Fibroblast of pulmonary artery (primary cell): ENCODE data around the gene CTNNA3.

Experiments used
- DNase-seq: peaks from one replicate; pipeline ENCODE4 v3.0.0-alpha.2; 2010; ENCODE audit warnings: low read depth
- H3K4me3 ChIP-seq: replicated peaks from 2 replicates; pipeline ENCODE4 v1.5.1; 2011; ENCODE audit warnings: low read depth, mild to moderate bottlenecking, control low read depth, low read length, moderate library complexity
- TF ChIP-seq, protein P1 (sequence below): IDR thresholded peaks from 2 replicates; pipeline ENCODE4 v1.5.1; 2011; ENCODE audit warnings: mild to moderate bottlenecking, control low read depth, low read length, inconsistent platforms; ENCODE audit errors: missing control alignments

Gene CTNNA3

DNA sequence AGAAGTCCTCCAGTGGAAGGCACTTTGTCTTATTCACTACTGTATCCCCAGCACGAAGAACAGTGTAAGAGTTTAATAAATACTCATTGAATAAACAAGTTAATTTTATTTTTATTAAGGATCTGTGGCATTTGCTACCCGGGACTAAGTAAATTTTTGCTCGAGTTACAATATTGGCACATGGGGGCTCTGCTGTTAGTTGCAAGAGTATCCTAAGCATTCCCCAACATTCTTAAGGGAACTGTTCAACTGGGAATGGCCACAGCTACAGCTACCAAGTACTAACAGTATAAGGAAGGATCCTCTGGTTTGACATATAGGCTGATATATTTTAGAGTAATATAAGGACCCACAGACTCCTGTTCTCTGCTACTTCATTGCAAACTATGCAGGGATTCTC lies 778.9 kb downstream of the CTNNA3 start:
- no peak for DNase-seq
- TF ChIP-seq, protein P1, sequence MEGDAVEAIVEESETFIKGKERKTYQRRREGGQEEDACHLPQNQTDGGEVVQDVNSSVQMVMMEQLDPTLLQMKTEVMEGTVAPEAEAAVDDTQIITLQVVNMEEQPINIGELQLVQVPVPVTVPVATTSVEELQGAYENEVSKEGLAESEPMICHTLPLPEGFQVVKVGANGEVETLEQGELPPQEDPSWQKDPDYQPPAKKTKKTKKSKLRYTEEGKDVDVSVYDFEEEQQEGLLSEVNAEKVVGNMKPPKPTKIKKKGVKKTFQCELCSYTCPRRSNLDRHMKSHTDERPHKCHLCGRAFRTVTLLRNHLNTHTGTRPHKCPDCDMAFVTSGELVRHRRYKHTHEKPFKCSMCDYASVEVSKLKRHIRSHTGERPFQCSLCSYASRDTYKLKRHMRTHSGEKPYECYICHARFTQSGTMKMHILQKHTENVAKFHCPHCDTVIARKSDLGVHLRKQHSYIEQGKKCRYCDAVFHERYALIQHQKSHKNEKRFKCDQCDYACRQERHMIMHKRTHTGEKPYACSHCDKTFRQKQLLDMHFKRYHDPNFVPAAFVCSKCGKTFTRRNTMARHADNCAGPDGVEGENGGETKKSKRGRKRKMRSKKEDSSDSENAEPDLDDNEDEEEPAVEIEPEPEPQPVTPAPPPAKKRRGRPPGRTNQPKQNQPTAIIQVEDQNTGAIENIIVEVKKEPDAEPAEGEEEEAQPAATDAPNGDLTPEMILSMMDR = no peak
- no peak overlapping the region for H3K4me3 ChIP-seq

DNA sequence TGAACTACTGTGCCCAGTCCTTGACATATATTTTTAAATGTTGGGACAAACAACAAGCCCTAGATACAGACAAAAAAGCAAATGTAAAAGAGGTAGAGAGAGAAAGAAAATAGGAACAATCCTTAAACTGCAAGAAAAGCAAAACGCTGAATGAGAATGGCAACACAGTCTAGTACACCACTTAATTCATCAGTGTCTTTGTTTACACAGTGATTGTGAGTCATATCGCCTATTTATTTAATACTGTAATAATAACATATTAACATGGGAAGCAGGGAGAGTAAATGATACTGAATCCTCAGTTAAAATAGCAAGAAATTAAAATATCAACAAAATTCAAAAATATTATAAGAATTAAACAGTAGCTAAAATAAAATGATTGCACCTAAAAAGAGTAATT lies 780.0 kb downstream of the CTNNA3 start:
- no peak overlapping the region for H3K4me3 ChIP-seq
- TF ChIP-seq, protein P1 = no peak
- DNase-seq = no peak

DNA sequence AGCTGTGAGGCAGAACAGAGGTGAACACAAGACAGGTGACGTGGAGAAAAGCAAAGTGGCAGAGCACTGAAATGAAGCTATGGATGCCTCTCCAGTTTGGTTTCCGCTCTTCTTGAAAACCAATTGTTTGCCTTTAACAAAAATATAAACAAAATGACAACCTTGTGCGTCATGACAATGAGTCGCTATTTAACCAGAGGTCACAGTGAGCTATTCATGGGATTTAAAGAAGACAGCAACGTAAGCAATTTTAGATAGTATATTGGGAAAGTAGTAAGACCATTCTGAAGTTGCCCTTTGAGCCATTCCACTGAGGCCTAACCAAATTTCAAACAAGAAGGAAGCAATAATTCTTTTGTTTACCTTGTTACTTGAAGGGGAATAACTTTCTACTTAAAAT lies 785.3 kb downstream of the CTNNA3 start:
- TF ChIP-seq, protein P1 = no peak
- H3K4me3 ChIP-seq = no peak overlapping the region
- DNase-seq = no peak

DNA sequence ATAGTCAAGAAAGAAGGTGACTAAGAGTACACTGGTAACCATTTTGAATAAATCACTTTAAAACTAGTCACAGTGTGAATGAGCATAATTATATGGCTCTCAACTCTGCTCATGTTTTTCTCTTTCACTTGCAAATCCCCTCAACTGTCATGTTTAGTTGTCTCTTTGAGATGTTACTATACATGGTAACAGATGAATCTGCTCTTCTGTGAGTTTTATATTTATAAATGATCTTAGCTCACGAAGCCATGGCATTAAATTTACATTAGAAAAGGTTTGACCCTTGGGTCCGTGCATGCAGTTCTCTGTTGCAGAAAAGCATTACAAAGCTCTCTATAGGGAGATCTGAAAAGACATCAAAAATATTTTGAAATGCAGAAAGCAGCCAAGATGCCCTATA lies 803.1 kb downstream of the CTNNA3 start:
- DNase-seq = no peak
- no peak overlapping the region for H3K4me3 ChIP-seq
- TF ChIP-seq, protein P1 = no peak

DNA sequence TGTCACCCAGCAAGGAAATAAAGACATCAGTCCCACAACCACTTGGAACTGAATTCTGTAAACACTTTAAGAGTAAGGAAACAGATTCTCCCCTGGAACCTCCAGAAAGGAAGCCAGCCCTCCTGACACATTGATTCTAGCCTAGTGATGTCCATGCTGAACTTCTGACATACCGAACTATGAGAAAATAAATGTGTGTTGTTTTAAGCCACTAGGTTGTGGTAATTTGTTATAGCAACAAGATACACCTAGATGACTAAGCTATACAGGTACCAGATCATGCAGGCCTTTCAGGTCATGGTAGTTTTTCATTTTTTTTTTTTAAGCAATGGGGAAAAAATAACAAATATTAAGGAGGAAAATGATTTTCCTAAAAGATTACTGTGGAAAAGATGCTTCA lies 807.8 kb downstream of the CTNNA3 start:
- TF ChIP-seq, protein P1 = no peak
- H3K4me3 ChIP-seq = no peak overlapping the region
- DNase-seq = no peak

DNA sequence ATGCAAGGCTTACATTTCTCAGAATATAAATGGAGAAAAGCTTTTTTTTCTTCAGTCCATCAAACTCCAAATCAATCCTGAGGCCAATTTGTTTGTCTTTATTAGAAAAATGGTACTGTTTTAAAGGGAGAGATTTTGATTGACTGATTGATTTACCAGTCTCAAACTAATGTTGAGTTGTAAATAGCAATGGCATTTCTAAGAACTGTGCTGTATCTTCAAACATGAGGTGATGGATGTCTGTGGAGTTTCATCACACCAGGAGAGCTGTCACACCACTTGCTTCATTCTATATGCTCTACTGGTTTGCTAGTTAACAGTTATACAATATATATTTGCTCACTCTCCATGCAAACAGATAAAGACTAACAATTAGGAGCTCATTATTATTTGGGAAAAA lies 809.1 kb downstream of the CTNNA3 start:
- H3K4me3 ChIP-seq = no peak overlapping the region
- no peak for DNase-seq
- TF ChIP-seq, protein P1 = no peak

DNA sequence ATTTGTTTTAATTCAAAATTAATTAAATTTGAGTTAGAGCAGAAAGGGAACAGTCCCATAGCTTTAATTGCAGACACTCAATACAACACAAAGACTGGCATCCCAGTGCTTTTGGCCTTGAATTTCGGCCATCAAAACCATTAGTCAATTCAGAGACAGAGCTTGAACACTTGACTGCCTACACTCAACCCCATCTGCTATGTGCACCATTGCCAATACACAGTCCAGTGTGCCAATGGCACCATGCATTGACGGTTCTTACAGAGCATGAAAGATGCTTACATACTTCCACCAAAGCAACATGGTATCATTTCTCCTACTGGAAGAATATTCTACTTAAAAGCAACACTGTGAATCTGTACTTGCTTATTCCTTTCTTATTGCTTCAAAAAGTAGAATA lies 813.7 kb downstream of the CTNNA3 start:
- TF ChIP-seq, protein P1 = no peak
- no peak for DNase-seq
- H3K4me3 ChIP-seq = no peak overlapping the region
